Progenitor cell of endocrine pancreas (in vitro differentiated cells): ENCODE measurements around the gene DDX24. TPM values are rescaled to one million over a fixed set of nuclear protein-coding genes. Genes with fewer than 3 reads are reported as not detected.

Source experiments
- DNase-seq: peaks from one replicate; pipeline ENCODE4 v3.0.0; 2021; ENCODE audit warnings: low spot score; ENCODE audit not compliant: unreplicated experiment
- H3K27ac Mint-ChIP-seq: 2 replicates; pipeline ENCODE4 v1.8.0; 2021; ENCODE audit warnings: mild to moderate bottlenecking, moderate library complexity, mixed read lengths
- H3K27me3 Mint-ChIP-seq: 2 replicates; pipeline ENCODE4 v1.8.0; 2021; ENCODE audit warnings: mixed read lengths
- H3K36me3 Mint-ChIP-seq: 2 replicates; pipeline ENCODE4 v1.8.0; 2022; ENCODE audit warnings: mixed read lengths; ENCODE audit not compliant: insufficient read depth
- H3K4me1 Mint-ChIP-seq: 2 replicates; pipeline ENCODE4 v1.8.0; 2021; ENCODE audit warnings: low read depth, mixed read lengths
- H3K4me3 Mint-ChIP-seq: 2 replicates; pipeline ENCODE4 v1.8.0; 2021; ENCODE audit warnings: low read depth, mild to moderate bottlenecking, moderate library complexity, mixed read lengths
- H3K9me3 Mint-ChIP-seq: 2 replicates; pipeline ENCODE4 v1.8.0; 2021; ENCODE audit warnings: low read depth, mixed read lengths
- CTCF ChIP-seq: fragments of 200-600 bp; sonication (generic); IDR thresholded peaks from one replicate; pipeline ENCODE4 v1.5.0; 2021; ENCODE audit warnings: antibody characterized with exemption, mild to moderate bottlenecking; ENCODE audit not compliant: unreplicated experiment
- total RNA-seq: library from RNA; stranded (reverse); gene quantifications from 2 replicates; pipeline ENCODE4 v1.2.1, GENCODE V29; 2021

Gene DDX24
- total RNA-seq, 1 donor from 2014 or later = 139 TPM

DNA sequence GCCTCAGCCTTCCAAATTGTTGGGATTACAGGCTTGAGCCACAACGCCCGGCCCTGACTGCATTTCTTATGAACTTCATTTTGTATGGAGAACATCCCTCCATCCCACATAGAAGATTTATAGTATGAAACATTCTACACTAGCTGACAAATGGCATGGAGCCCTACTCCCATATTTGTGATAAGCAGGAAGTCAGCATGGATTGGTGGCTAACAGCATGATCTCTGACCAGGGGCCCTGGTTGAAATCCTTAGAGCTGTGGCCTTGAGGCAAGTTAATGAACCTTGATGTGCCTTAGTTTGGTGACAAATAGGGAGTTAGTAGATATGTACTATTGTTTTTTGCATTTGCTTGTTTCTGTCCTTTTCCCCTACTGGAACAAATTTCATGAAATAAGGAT is 12.4 kb upstream of the DDX24 start:
- DNase-seq = no peak
- H3K4me3 Mint-ChIP-seq = no peak overlapping the region
- H3K9me3 Mint-ChIP-seq = no peaks in the 10 kb centered on the region
- H3K36me3 Mint-ChIP-seq = no peaks in the 10 kb centered on the region
- no peak for TF ChIP-seq CTCF
- H3K27me3 Mint-ChIP-seq = no peaks in the 10 kb centered on the region
- no peaks in the 10 kb centered on the region for H3K4me1 Mint-ChIP-seq
- no peak overlapping the region for H3K27ac Mint-ChIP-seq

DNA sequence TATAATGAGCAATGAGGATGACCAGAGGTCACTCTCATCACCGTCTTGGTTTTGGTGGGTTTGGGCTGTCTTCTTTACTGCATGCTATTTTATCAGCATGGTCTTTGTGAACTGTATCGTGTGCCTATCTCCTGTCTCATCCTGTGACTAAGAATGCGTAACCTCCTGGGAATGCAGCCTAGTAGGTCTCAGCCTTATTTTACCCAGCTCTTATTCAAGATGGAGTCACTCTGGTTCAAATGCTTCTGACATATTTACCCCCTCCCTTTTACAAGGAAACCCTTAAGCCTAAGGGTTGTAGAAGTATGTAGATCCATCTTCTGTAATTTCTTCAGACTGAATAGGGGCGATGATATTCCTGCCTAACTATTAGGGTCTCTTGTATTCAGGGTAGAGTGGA is 8.5 kb upstream of the DDX24 start:
- TF ChIP-seq CTCF = no peak
- H3K27ac Mint-ChIP-seq = no peak overlapping the region
- DNase-seq = no peak
- peaks cover 2% of the 10 kb centered on the region for H3K36me3 Mint-ChIP-seq
- peaks cover 3% of the 10 kb centered on the region for H3K4me1 Mint-ChIP-seq
- H3K27me3 Mint-ChIP-seq = no peaks in the 10 kb centered on the region
- no peak overlapping the region for H3K4me3 Mint-ChIP-seq
- no peaks in the 10 kb centered on the region for H3K9me3 Mint-ChIP-seq

DNA sequence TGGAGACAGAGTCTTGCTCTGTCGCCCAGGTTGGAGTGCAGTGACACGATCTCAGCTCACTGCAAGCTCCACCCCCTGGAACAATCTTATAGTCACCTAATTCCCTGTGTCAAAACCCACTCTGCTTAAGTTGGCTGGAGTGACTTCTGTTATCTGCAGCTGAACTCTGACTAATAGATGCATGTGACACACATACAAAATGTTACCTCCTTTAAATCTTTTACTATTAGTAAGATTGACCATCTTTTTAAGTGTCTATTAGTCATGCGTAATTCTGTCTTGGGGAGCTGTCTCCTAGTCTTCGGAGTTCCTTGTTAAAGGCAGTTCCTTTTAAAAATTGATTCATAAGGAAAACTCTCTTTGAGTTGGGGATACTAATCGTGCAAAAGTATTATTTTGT is 7.5 kb upstream of the DDX24 start:
- peaks cover 2% of the 10 kb centered on the region for H3K36me3 Mint-ChIP-seq
- peaks cover 5% of the 10 kb centered on the region for H3K4me1 Mint-ChIP-seq
- no peaks in the 10 kb centered on the region for H3K27me3 Mint-ChIP-seq
- no peak for TF ChIP-seq CTCF
- H3K27ac Mint-ChIP-seq = no peak overlapping the region
- no peaks in the 10 kb centered on the region for H3K9me3 Mint-ChIP-seq
- H3K4me3 Mint-ChIP-seq = no peak overlapping the region
- no peak for DNase-seq

DNA sequence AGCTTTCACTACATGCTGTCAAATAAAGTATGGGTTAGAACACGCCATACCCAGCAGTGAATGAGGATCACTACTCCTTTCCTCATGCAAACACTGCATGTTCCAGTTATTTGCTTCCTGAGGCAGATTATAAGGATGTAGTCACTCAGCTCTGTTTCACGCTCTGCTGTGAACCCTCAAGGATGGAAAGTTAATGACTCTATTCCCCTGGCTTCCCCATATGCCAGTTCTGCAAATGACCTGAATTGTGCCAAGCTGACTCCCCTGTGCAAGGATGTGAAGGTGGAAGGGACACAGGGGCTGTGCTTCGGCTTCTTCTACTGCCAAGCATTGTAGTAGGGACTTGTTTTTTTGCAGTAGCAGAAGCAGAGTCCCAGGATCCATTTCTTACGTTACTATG is 6.9 kb upstream of the DDX24 start:
- H3K4me3 Mint-ChIP-seq = no peak overlapping the region
- no peaks in the 10 kb centered on the region for H3K27me3 Mint-ChIP-seq
- no peak overlapping the region for H3K27ac Mint-ChIP-seq
- peaks cover 7% of the 10 kb centered on the region for H3K4me1 Mint-ChIP-seq
- no peak for TF ChIP-seq CTCF
- no peak for DNase-seq
- H3K36me3 Mint-ChIP-seq = peaks cover 2% of the 10 kb centered on the region
- no peaks in the 10 kb centered on the region for H3K9me3 Mint-ChIP-seq

DNA sequence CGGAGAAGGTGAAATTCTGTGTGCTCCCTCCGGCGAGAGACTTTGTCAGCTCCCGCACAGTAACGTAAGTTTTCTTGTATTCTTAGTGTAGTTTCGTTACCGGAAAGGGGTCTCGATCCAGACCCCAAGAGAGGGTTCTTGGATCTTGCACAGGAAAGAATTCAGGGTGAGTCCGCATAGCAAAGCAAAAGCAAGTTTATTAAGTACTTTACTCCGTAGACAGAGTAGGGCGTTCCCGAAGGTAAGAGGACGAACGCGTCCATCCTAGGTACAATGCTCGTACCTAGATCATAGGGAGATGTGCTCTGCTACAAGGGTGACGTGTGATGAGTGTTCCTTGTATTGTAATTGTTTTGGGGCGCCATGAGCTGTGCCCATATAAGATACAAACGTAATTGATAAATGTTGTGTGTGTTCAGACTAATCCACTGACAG is 401 bp upstream of the DDX24 start:
- H3K27ac Mint-ChIP-seq = peak overlapping the region; percentile 99
- no peak for TF ChIP-seq CTCF
- H3K9me3 Mint-ChIP-seq = no peaks in the 10 kb centered on the region
- no peaks in the 10 kb centered on the region for H3K27me3 Mint-ChIP-seq
- no peak for DNase-seq
- H3K4me1 Mint-ChIP-seq = peaks cover 43% of the 10 kb centered on the region
- peaks cover 18% of the 10 kb centered on the region for H3K36me3 Mint-ChIP-seq
- peak overlapping the region; percentile 100 for H3K4me3 Mint-ChIP-seq
